Keratinocyte (primary cell): Measurements from ENCODE around the gene TANK. TPM values are rescaled to one million over a fixed set of nuclear protein-coding genes. Genes with fewer than 3 reads are reported as not detected.

ENCODE experiments used
- DNase-seq: peaks from one replicate; pipeline ENCODE4 v3.0.0-alpha.2; 2011; ENCODE audit warnings: low read depth, missing footprints, low spot score
- FAIRE-seq: peaks from 2 replicates; lab custom pipeline; 2011; peaks lifted over from hg19 to GRCh38; lab: Jason Lieb, UNC
- H2AFZ ChIP-seq: 2 replicates; pipeline ENCODE4 v1.6.0; 2012; ENCODE audit warnings: low read length, control low read depth, inconsistent platforms; ENCODE audit not compliant: control insufficient read depth
- H3K27ac ChIP-seq: 2 replicates; pipeline ENCODE4 v1.5.1; 2011; ENCODE audit warnings: low read length; ENCODE audit not compliant: control insufficient read depth, insufficient read depth
- H3K27me3 ChIP-seq: 3 replicates; pipeline ENCODE4 v1.6.0; 2011; ENCODE audit warnings: low read length; ENCODE audit not compliant: control insufficient read depth, insufficient read depth; ENCODE audit errors: extremely low read depth
- H3K36me3 ChIP-seq, 2 experiments: 2 replicates in 1 of 2; 3 replicates in 1 of 2; pipeline ENCODE4 v1.5.1; 2011; ENCODE audit warnings: low read length in 2 of 2, mild to moderate bottlenecking in 1 of 2; ENCODE audit not compliant: control insufficient read depth in 2 of 2, insufficient read depth in 2 of 2; ENCODE audit errors: extremely low read depth in 1 of 2
- H3K4me1 ChIP-seq: 3 replicates; pipeline ENCODE4 v1.5.1; 2011; ENCODE audit warnings: low read length; ENCODE audit not compliant: control insufficient read depth, insufficient read depth; ENCODE audit errors: extremely low read depth
- H3K4me2 ChIP-seq: 3 replicates; pipeline ENCODE4 v1.6.0; 2011; ENCODE audit warnings: low read depth, low read length; ENCODE audit not compliant: control insufficient read depth, insufficient read depth; ENCODE audit errors: extremely low read depth
- H3K4me3 ChIP-seq, 3 experiments: fragments of 200-600 bp in 1 of 3; sonication (generic) in 1 of 3; 2 replicates in 2 of 3; 3 replicates in 1 of 3; pipeline ENCODE4 v1.5.1; 2011 to 2016; ENCODE audit warnings: low read length in 3 of 3, mild to moderate bottlenecking in 3 of 3, control low read depth in 2 of 3, inconsistent platforms in 1 of 3, low read depth in 1 of 3, mixed read lengths in 1 of 3, mixed run types in 1 of 3, moderate library complexity in 1 of 3; ENCODE audit not compliant: control insufficient read depth in 2 of 3, insufficient read depth in 2 of 3; ENCODE audit errors: extremely low read depth in 1 of 3
- H3K79me2 ChIP-seq: 2 replicates; pipeline ENCODE4 v1.6.0; 2012; ENCODE audit warnings: low read length; ENCODE audit not compliant: control insufficient read depth, insufficient read depth
- H3K9ac ChIP-seq: 3 replicates; pipeline ENCODE4 v1.6.0; 2011; ENCODE audit warnings: low read length; ENCODE audit not compliant: control insufficient read depth, insufficient read depth; ENCODE audit errors: extremely low read depth
- H3K9me1 ChIP-seq: 3 replicates; pipeline ENCODE4 v1.6.0; 2011; ENCODE audit warnings: low read length; ENCODE audit not compliant: control insufficient read depth, insufficient read depth; ENCODE audit errors: extremely low read depth
- H3K9me3 ChIP-seq: 2 replicates; pipeline ENCODE4 v1.5.1; 2012; ENCODE audit warnings: low read depth, low read length; ENCODE audit not compliant: control insufficient read depth
- H4K20me1 ChIP-seq: 3 replicates; pipeline ENCODE4 v1.6.0; 2011; ENCODE audit warnings: low read length; ENCODE audit not compliant: control insufficient read depth, insufficient read depth; ENCODE audit errors: extremely low read depth
- CTCF ChIP-seq, 3 experiments: IDR thresholded peaks in 1 of 3; conservative IDR thresholded peaks in 1 of 3; optimal IDR thresholded peaks in 1 of 3; 2 replicates in 2 of 3; 3 replicates in 1 of 3; pipeline versions ENCODE3 to v1.5.1; 2011; ENCODE audit warnings: low read length in 3 of 3, mild to moderate bottlenecking in 3 of 3, moderate library complexity in 2 of 3, control low read depth in 1 of 3, inconsistent platforms in 1 of 3; ENCODE audit not compliant: insufficient read depth in 2 of 3; ENCODE audit errors: extremely low read depth in 1 of 3
- EZH2 ChIP-seq: IDR thresholded peaks from one replicate; pipeline ENCODE4 v1.6.1; 2012; ENCODE audit warnings: inconsistent platforms, mild to moderate bottlenecking, low read length, moderate library complexity
- dilution Hi-C: fragments of 300-500 bp; cut with MboI; formaldehyde crosslinking; loops from one replicate; pipeline ENCODE4 v1.7.0; 2020; ENCODE audit warnings: low sequenced_read_pairs; ENCODE audit not compliant: extremely low pct_ligation_motif_present
- polyA plus RNA-seq, 5 experiments: library from polyadenylated mRNA; depleted of rRNA in 3 of 5; stranded (reverse) in 3 of 5; stranded (forward) in 1 of 5; unstranded in 1 of 5; fragments of >200 nt; gene quantifications; 1 replicate in 1 of 5; 2 replicates in 3 of 5; 3 replicates in 1 of 5; pipeline versions ENCODE4 v1.2.1 to v1.2.3, GENCODE V29; 2011 to 2012; ENCODE audit warnings: missing spikeins in 2 of 5, low read depth in 1 of 5, low replicate concordance in 1 of 5

The TANK gene
- polyA plus RNA-seq, 1 donor (not counting 4 experiments of a cell fraction or from before 2014, with no cell fraction given): 47.2 TPM

- dilution Hi-C loops: no loop called here
- no peaks in the 10 kb centered on the region for H3K36me3 ChIP-seq
- no peak overlapping the region for H3K4me3 ChIP-seq
- no peak overlapping the region for H3K9ac ChIP-seq
- no peak for DNase-seq
- H3K4me1 ChIP-seq: no peaks in the 10 kb centered on the region
- no peaks in the 10 kb centered on the region for H3K79me2 ChIP-seq
- H4K20me1 ChIP-seq: no peaks in the 10 kb centered on the region
- H3K9me1 ChIP-seq: no peaks in the 10 kb centered on the region
- TF ChIP-seq CTCF (optimal IDR thresholded peaks at IDR 0.05 in 1 of 3, IDR thresholded peaks at IDR 0.05 in 1 of 3, conservative IDR thresholded peaks at IDR 0.05 in 1 of 3; ENCODE audit: extremely low read depth in 1 of 3, insufficient read depth in 2 of 3, low read length in 3 of 3) (no peak), EZH2 (no peak)
- no peak overlapping the region for H3K27ac ChIP-seq
- no peak overlapping the region for H2AFZ ChIP-seq
- no peak for FAIRE-seq
- H3K27me3 ChIP-seq: no peaks in the 10 kb centered on the region
- H3K9me3 ChIP-seq: no peaks in the 10 kb centered on the region
- H3K4me2 ChIP-seq: no peak overlapping the region
Observed at GRCh38 chr2:161112908-161113307, 47.3 kb upstream of the TANK start.

- no peaks in the 10 kb centered on the region for H3K27me3 ChIP-seq
- DNase-seq (no peak), FAIRE-seq (no peak)
- H2AFZ ChIP-seq: no peak overlapping the region
- TF ChIP-seq EZH2 (no peak), CTCF (optimal IDR thresholded peaks at IDR 0.05 in 1 of 3, IDR thresholded peaks at IDR 0.05 in 1 of 3, conservative IDR thresholded peaks at IDR 0.05 in 1 of 3; ENCODE audit: extremely low read depth in 1 of 3, insufficient read depth in 2 of 3, low read length in 3 of 3) (no peak)
- H3K79me2 ChIP-seq: no peaks in the 10 kb centered on the region
- H4K20me1 ChIP-seq: no peaks in the 10 kb centered on the region
- no peak overlapping the region for H3K4me2 ChIP-seq
- H3K9me3 ChIP-seq: no peaks in the 10 kb centered on the region
- no peak overlapping the region for H3K27ac ChIP-seq
- no peaks in the 10 kb centered on the region for H3K4me1 ChIP-seq
- H3K9me1 ChIP-seq: no peaks in the 10 kb centered on the region
- no peaks in the 10 kb centered on the region for H3K36me3 ChIP-seq
- H3K9ac ChIP-seq: no peak overlapping the region
- no peak overlapping the region for H3K4me3 ChIP-seq
- dilution Hi-C loops: no loop called here
Observed at GRCh38 chr2:161113693-161114575, 46.3 kb upstream of the TANK start.
